ENCODE measurements around the gene DCHS1. TPM values are rescaled to one million over a fixed set of nuclear protein-coding genes. Genes with fewer than 3 reads are reported as not detected.

The DCHS1 gene
- total RNA-seq, 1 donor from 2014 or later: 9.2 TPM

GRCh38 chr11:6604790-6605189 lies 50.8 kb downstream of the DCHS1 start:
- intact Hi-C loops (cut with DNase I): loop anchor here (5.0 kb wide), 2 partner anchors 72 to 122 kb away; partner anchors contain the start of genes ARFIP2 and TIMM10B
- no peak for DNase-seq (ENCODE audit: low spot score)

GRCh38 chr11:6604081-6604626 lies 51.5 kb downstream of the DCHS1 start:
- intact Hi-C loops (cut with DNase I): loop anchor here (5.0 kb wide), 2 partner anchors 72 to 122 kb away; partner anchors contain the start of genes ARFIP2 and TIMM10B

DNA sequence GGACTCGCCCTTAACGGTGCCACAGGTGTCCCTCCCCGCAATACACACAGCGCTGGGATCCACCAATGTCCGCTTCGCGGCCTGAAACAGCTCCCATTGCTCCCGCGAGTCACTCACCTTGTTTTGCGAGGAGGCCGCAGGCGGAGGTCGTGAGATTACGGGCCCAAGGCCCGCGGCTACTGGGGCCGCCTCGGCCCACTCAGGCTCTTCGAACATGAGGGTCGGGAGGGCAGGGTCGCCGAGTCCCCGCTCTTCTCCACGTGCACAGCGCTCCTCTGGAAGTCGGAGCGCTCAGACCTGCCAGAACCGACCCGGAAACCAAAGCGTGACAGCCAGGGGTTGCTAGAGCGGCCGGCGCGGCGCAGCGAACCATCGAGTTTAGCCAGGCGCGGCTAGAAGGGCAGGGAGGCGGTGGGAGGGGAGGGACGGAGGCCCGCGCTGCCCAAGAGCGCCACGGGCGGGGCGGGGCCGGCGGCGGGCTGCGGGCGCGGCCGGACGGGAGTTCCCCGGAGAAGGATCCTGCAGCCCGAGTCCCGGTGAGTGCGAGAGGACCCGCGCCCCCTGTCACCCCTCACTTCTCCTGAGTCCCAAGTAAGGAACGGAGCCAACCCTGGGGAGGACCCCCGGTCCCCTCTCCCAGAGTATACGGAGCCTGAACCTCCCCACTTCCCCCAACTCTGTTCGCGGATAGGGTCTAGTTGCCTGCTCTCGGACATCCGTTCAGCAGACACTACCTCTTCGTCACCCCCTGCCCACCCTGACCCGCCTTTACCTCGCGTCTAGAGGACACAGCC lies 52.1 kb downstream of the DCHS1 start, which contains the start of the genes ILK and RRP8:
Gene ILK, plus strand, starts transcription at position 488 of the 794 bp plus-strand sequence. CDS start 498 bp downstream, outside the sequence.
Gene RRP8, minus strand, starts transcription at position 330 of the 794 bp plus-strand sequence. Its CDS starts 114 bp downstream, at position 216.
- intact Hi-C loops (cut with DNase I): loop anchor here (1.0 to 5.0 kb wide), 4 partner anchors 71 to 213 kb away; partner anchors contain the start of genes ARFIP2, MRPL17, SMPD1 and TIMM10B
- peak; percentile 98 for DNase-seq (ENCODE audit: low spot score)

More at GRCh38 chr11:6604081-6604626, 51.5 kb downstream of the DCHS1 start:
- no peak for DNase-seq (ENCODE audit: low spot score)

DNA sequence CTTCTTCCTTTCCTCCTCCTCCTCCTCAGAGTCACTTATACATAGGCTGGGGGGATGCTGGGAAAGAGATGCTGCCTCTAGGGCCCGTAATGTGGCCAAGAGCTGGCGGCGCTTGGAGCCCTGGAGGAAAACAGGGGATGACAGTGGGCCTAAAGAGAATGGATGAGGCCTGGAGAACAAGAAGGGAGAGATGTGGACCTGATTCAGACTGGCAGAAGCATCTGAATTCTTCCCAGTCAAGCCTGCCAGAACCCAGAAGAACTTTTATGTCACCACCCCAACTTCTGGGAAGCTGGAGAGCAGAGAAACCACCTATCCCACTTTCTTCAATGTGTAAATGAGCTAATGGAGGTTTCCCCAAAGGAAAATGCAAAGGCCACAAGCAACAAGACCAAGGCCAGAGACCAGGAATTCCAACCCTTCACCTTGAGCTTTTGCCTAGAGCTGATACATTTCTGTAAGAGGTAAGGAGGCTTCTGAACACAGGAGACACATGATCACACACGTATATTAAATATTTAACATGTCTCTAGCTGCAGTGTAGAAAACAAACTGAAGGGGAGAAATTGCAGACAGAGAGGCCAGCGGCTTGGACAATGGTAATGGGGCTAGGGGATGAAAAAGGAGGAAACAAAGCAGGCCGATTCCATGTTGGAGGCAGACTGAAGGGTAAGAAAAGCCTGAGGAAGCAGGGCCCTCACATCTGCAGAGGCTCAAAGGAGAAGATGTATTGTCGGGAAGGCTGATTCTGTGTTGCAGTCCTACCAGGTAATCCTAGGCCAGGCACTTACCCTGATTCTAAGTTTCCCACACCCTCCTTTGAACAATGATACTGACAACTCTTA lies 53.3 kb downstream of the DCHS1 start:
- intact Hi-C loops (cut with DNase I): loop anchor here (2.0 to 5.0 kb wide), 3 partner anchors 70 to 212 kb away; partner anchors contain the start of genes ARFIP2, SMPD1 and TIMM10B
- no peak for DNase-seq (ENCODE audit: low spot score)

GRCh38 chr11:6601041-6601461 lies 54.6 kb downstream of the DCHS1 start:
- no peak for DNase-seq (ENCODE audit: low spot score)
- intact Hi-C loops (cut with DNase I): loop anchor here (5.0 kb wide), 2 partner anchors 69 to 119 kb away; partner anchors contain the start of genes ARFIP2 and TIMM10B

DNA sequence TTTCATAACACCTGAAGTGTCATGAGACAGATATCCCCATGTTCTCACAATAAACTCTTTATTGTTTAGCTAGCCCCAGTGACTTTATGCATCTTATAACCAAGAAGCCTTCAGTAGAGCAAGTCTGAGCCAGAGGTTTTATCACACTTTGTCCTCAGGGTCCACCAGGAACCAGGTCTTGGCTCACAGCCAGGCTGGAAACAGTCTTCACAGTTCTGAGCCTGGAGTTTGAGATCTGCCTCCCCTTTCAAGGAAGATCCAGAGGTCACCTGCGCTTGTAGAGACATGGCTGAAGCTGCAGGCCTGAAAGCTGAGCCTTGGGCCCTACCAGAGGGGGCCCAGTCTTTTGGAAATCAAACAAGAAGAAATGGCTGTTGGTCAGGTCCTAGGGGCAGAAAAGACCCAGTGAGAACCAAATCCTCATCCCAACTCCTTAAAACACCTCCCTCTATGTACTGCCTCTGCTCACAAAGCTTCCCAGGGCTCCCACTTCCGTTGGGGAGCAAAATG lies 55.7 kb downstream of the DCHS1 start:
- intact Hi-C loops (cut with DNase I): loop anchor here (5.0 kb wide), 2 partner anchors 68 to 118 kb away; partner anchors contain the start of genes ARFIP2 and TIMM10B
- no peak for DNase-seq (ENCODE audit: low spot score)

GRCh38 chr11:6599449-6599848 lies 56.2 kb downstream of the DCHS1 start:
- DNase-seq (ENCODE audit: low spot score): no peak
- intact Hi-C loops (cut with DNase I): no loop called here

- intact Hi-C loops (cut with DNase I): no loop called here
- DNase-seq (ENCODE audit: low spot score): no peak
These were observed 57.1 kb downstream of the DCHS1 start for GRCh38 chr11:6598555-6598954.

- intact Hi-C loops (cut with DNase I): no loop called here
- no peak for DNase-seq (ENCODE audit: low spot score)
These were observed 59.3 kb downstream of the DCHS1 start for GRCh38 chr11:6596239-6596877.

GRCh38 chr11:6594142-6594768 lies 61.4 kb downstream of the DCHS1 start:
- intact Hi-C loops (cut with DNase I): no loop called here
- no peak for DNase-seq (ENCODE audit: low spot score)

GRCh38 chr11:6588018-6588417 lies 67.6 kb downstream of the DCHS1 start:
- DNase-seq (ENCODE audit: low spot score): no peak
- intact Hi-C loops (cut with DNase I): loop anchor here (5.0 kb wide), 1 partner anchor 56 kb away; no protein-coding TSS in a partner anchor

DNA sequence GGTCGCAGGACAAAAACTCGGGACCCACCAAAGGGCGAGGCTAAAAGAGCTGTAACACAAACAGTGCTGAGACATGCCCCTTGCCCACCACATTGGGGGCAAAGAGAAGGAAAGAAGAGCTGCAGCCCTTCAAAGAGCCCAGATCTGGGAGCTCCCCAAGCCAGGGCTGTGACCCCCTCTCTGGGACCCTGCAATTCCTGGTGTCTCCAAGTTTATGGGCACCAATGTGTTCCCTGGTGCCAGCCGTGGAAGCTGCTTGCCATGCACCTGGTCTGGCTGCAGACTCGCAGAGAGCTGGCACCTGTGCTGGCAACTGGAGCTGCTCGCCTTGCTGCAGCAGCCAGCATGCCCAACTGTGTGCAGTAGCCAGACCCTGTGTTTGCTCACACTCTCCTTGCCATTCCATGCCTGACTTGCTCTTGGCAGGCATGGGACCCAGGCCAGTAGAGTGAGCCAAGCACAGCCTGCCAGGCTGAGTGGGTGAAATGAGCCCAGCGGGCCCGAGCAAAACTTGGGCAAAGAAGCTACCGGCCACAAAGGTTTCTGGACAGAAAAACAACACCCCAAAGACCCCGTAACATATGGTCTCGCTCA lies 68.2 kb downstream of the DCHS1 start:
- DNase-seq (ENCODE audit: low spot score): no peak
- intact Hi-C loops (cut with DNase I): loop anchor here (5.0 kb wide), 1 partner anchor 55 kb away; no protein-coding TSS in a partner anchor

GRCh38 chr11:6586434-6587359 lies 68.9 kb downstream of the DCHS1 start:
- DNase-seq (ENCODE audit: low spot score): no peak
- intact Hi-C loops (cut with DNase I): loop anchor here (5.0 kb wide), 1 partner anchor 54 kb away; no protein-coding TSS in a partner anchor

GRCh38 chr11:6584528-6584927 lies 71.1 kb downstream of the DCHS1 start:
- no peak for DNase-seq (ENCODE audit: low spot score)
- intact Hi-C loops (cut with DNase I): no loop called here

DNA sequence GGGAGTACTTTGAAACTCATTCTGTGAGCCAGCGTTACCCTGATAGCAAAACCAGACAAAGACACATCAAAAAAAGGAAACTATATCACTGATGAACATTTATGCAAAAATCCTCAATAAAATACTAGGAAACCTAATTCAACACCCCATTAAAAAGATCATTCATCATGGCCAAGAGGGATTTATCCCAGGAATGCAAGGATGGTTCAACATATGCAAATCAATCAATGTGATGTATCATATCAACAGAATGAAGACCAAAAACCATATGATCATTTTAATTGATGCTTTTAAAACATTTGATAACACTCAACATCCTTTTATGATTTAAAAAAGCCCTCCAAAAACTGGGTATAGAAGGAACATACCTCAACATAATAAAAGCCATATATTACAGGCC lies 72.0 kb downstream of the DCHS1 start:
- no peak for DNase-seq (ENCODE audit: low spot score)
- intact Hi-C loops (cut with DNase I): no loop called here

DNA sequence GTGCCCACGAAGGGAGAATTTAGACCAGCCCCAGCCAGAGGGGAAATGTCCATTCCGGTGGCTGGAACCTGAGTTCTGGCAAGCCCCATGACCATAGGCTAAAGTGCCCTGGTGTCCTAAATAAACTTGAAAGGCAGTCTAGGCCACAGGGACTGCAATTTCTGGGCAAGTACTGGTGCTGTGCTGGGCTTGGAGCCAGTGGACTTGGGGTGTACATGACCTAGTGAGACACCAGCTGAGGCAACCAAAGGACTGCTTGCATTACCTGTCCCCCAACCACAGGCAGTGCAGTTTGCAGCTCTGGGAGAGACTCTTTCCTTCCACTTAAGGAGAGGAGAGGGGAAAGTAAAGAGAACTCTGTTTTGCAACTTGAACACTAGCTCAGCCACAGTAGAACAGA lies 75.9 kb downstream of the DCHS1 start:
- intact Hi-C loops (cut with DNase I): no loop called here
- DNase-seq (ENCODE audit: low spot score): no peak

GRCh38 chr11:6578134-6578533 lies 77.5 kb downstream of the DCHS1 start:
- intact Hi-C loops (cut with DNase I): no loop called here
- no peak for DNase-seq (ENCODE audit: low spot score)
